ENCODE results near the gene FGGY. TPM values are rescaled to one million over a fixed set of nuclear protein-coding genes. Genes with fewer than 3 reads are reported as not detected.

The FGGY gene
- total and polyA plus RNA-seq, 7 experiments from 2014 or later = 2.5 to 15.2 (median 11.2) TPM

- H3K4me3 Mint-ChIP-seq = no peak overlapping the region
- ChIA-PET CTCF (no interaction called here), POLR2A (no interaction called here)
- intact Hi-C loops (cut with micrococcal nuclease) = no loop called here
- Histone ChIP-seq H3K4me3 (ENCODE audit: low read length) (no peak overlapping the region), H3K27me3 (ENCODE audit: control insufficient read depth in 2 of 2, insufficient read depth in 2 of 2, low read length in 2 of 2) (no peaks in the 10 kb centered on the region), H3K36me3 (ENCODE audit: control insufficient read depth in 2 of 3, insufficient read depth in 3 of 3, low read length in 3 of 3) (no peaks in the 10 kb centered on the region), H3K4me1 (ENCODE audit: control insufficient read depth in 2 of 2, insufficient read depth in 2 of 2, low read length in 2 of 2) (no peaks in the 10 kb centered on the region), H3K9me3 (ENCODE audit: control insufficient read depth in 2 of 3, low read length in 3 of 3) (no peaks in the 10 kb centered on the region), H3K27ac (ENCODE audit: low read depth, low read length) (no peak overlapping the region)
- no peaks in the 10 kb centered on the region for H3K27me3 Mint-ChIP-seq
- DNase-seq (no peak), ATAC-seq (no peak)
- no peak overlapping the region for H3K27ac Mint-ChIP-seq
- no peaks in the 10 kb centered on the region for H3K9me3 Mint-ChIP-seq
- H3K36me3 Mint-ChIP-seq = peaks cover 0 to 6% (median 3%) of the 10 kb centered on the region in 5 donors
- H3K4me1 Mint-ChIP-seq = peaks cover 0 to 7% (median 0%) of the 10 kb centered on the region in 7 donors
These were observed 381.1 kb downstream of the FGGY start for GRCh38 chr1:59678040-59678439.

- Histone ChIP-seq H3K9me3 (ENCODE audit: control insufficient read depth in 2 of 3, low read length in 3 of 3) (no peaks in the 10 kb centered on the region), H3K27me3 (ENCODE audit: control insufficient read depth in 2 of 2, insufficient read depth in 2 of 2, low read length in 2 of 2) (no peaks in the 10 kb centered on the region), H3K4me3 (ENCODE audit: low read length) (no peak overlapping the region), H3K36me3 (ENCODE audit: control insufficient read depth in 2 of 3, insufficient read depth in 3 of 3, low read length in 3 of 3) (no peaks in the 10 kb centered on the region), H3K27ac (ENCODE audit: low read depth, low read length) (no peak overlapping the region), H3K4me1 (ENCODE audit: control insufficient read depth in 2 of 2, insufficient read depth in 2 of 2, low read length in 2 of 2) (no peaks in the 10 kb centered on the region)
- no peak overlapping the region for H3K27ac Mint-ChIP-seq
- CTCF ChIA-PET = no interaction called here
- POLR2A ChIA-PET = no interaction called here
- no peak for DNase-seq
- H3K36me3 Mint-ChIP-seq = peaks cover 0 to 6% (median 3%) of the 10 kb centered on the region in 5 donors
- H3K4me3 Mint-ChIP-seq = no peak overlapping the region
- no peaks in the 10 kb centered on the region for H3K27me3 Mint-ChIP-seq
- H3K4me1 Mint-ChIP-seq = peaks cover 0 to 3% (median 0%) of the 10 kb centered on the region in 7 donors
- intact Hi-C loops (cut with micrococcal nuclease) = no loop called here
- no peaks in the 10 kb centered on the region for H3K9me3 Mint-ChIP-seq
- peak; percentile 68 for ATAC-seq
These were observed 381.8 kb downstream of the FGGY start for GRCh38 chr1:59678493-59679228.

DNA sequence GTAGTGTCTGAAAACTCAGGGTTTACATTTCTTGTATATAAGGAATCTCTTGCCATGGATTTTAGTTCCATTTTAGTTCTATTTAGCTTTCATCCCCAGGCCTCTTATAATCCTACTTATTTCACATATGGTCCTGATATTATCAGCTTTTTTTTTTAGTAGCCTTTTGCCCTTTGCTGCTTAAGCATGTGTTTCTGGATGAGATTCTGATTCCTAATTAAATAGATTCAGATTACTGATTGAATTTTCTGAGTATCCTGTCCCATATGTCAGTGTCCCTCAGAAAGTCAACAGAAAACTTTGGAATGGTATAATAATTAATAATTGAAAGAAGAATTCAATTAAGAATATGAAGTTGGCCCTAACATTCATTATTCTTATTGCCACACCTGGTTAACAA is 383.1 kb downstream of the FGGY start:
- ChIA-PET CTCF (no interaction called here), POLR2A (no interaction called here)
- Mint-ChIP-seq H3K4me1 (peaks cover 0 to 3% (median 0%) of the 10 kb centered on the region in 7 donors), H3K36me3 (peaks cover 0 to 3% (median 0%) of the 10 kb centered on the region in 5 donors), H3K9me3 (no peaks in the 10 kb centered on the region), H3K27me3 (no peaks in the 10 kb centered on the region), H3K27ac (no peak overlapping the region), H3K4me3 (no peak overlapping the region)
- Histone ChIP-seq H3K36me3 (ENCODE audit: control insufficient read depth in 2 of 3, insufficient read depth in 3 of 3, low read length in 3 of 3) (no peaks in the 10 kb centered on the region), H3K27me3 (ENCODE audit: control insufficient read depth in 2 of 2, insufficient read depth in 2 of 2, low read length in 2 of 2) (no peaks in the 10 kb centered on the region), H3K9me3 (ENCODE audit: control insufficient read depth in 2 of 3, low read length in 3 of 3) (no peaks in the 10 kb centered on the region), H3K4me1 (ENCODE audit: control insufficient read depth in 2 of 2, insufficient read depth in 2 of 2, low read length in 2 of 2) (no peaks in the 10 kb centered on the region), H3K4me3 (ENCODE audit: low read length) (no peak overlapping the region), H3K27ac (ENCODE audit: low read depth, low read length) (no peak overlapping the region)
- ATAC-seq = no peak
- no peak for DNase-seq
- intact Hi-C loops (cut with micrococcal nuclease) = no loop called here

DNA sequence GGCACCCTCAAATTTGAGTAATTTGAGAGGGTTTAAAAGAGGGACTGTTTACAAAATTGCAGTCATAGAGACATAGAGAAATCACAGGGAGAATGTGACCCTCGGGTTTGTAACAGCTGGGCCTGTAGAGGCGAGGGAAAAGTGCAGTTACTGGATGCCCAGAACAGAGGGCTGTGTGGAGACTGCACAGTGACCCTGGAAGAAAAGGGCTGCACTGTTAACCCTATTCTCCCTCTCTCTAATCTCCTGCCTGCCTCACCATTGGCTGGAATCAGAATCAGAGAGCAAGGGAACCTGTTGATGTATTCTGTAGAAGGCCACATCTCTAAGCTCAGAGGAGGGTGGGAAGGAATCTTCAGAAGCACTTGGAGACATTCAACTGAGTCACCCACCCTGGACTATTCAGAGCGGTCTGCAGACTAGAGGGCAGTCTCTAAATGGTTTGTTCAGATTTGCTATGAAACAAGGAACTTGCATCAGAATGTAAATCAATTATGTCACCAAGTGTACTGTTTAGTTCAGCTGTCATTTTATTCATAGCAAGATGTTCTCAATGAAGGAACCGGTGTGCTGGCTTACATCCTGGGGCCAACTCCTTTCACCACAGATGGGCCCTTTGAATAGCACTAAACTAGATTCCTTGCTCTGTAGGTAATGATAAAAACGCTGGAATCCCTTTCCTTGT is 385.6 kb downstream of the FGGY start:
- Histone ChIP-seq H3K4me1 (ENCODE audit: control insufficient read depth in 2 of 2, insufficient read depth in 2 of 2, low read length in 2 of 2) (no peaks in the 10 kb centered on the region), H3K27ac (ENCODE audit: low read depth, low read length) (no peak overlapping the region), H3K27me3 (ENCODE audit: control insufficient read depth in 2 of 2, insufficient read depth in 2 of 2, low read length in 2 of 2) (no peaks in the 10 kb centered on the region), H3K4me3 (ENCODE audit: low read length) (no peak overlapping the region), H3K9me3 (ENCODE audit: control insufficient read depth in 2 of 3, low read length in 3 of 3) (no peaks in the 10 kb centered on the region), H3K36me3 (ENCODE audit: control insufficient read depth in 2 of 3, insufficient read depth in 3 of 3, low read length in 3 of 3) (no peaks in the 10 kb centered on the region)
- intact Hi-C loops (cut with micrococcal nuclease) = no loop called here
- no peak overlapping the region for H3K4me3 Mint-ChIP-seq
- ATAC-seq (peak; percentile 62), DNase-seq (no peak)
- ChIA-PET POLR2A (no interaction called here), CTCF (no interaction called here)
- H3K27ac Mint-ChIP-seq = no peak overlapping the region
- H3K27me3 Mint-ChIP-seq = no peaks in the 10 kb centered on the region
- no peaks in the 10 kb centered on the region for H3K9me3 Mint-ChIP-seq
- peaks cover 0 to 3% (median 0%) of the 10 kb centered on the region in 7 donors for H3K4me1 Mint-ChIP-seq
- H3K36me3 Mint-ChIP-seq = peaks cover 0 to 3% (median 0%) of the 10 kb centered on the region in 5 donors

DNA sequence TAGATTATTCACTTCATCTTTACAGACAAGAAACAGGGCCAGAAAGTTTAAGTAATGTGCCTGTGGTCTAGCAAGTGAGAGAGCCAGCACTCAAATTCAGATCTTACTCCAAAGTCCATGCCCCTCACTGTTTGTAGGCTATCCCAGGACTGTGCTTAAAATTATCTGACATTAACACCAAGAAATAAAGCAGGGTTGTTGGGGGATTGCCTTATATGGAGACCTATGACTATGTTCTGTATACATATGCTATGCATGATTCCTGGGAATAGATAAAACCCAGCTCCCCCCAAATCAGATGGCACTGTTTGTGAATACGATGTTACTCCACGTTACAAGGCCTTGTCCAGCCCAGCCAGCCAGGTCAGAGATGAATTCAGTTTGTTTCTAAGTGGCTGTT is 386.3 kb downstream of the FGGY start:
- Mint-ChIP-seq H3K36me3 (peaks cover 0 to 3% (median 0%) of the 10 kb centered on the region in 5 donors), H3K27me3 (no peaks in the 10 kb centered on the region), H3K9me3 (no peaks in the 10 kb centered on the region), H3K27ac (peak overlapping the region in 1 of 9 donors; percentile 53), H3K4me3 (no peak overlapping the region), H3K4me1 (no peaks in the 10 kb centered on the region)
- H3K9me3 ChIP-seq (ENCODE audit: control insufficient read depth in 2 of 3, low read length in 3 of 3) = no peaks in the 10 kb centered on the region
- CTCF ChIA-PET = no interaction called here
- POLR2A ChIA-PET = no interaction called here
- intact Hi-C loops (cut with micrococcal nuclease) = no loop called here
- no peak overlapping the region for H3K4me3 ChIP-seq (ENCODE audit: low read length)
- no peak for ATAC-seq
- H3K27me3 ChIP-seq (ENCODE audit: control insufficient read depth in 2 of 2, insufficient read depth in 2 of 2, low read length in 2 of 2) = no peaks in the 10 kb centered on the region
- H3K27ac ChIP-seq (ENCODE audit: low read depth, low read length) = no peak overlapping the region
- no peaks in the 10 kb centered on the region for H3K4me1 ChIP-seq (ENCODE audit: control insufficient read depth in 2 of 2, insufficient read depth in 2 of 2, low read length in 2 of 2)
- H3K36me3 ChIP-seq (ENCODE audit: control insufficient read depth in 2 of 3, insufficient read depth in 3 of 3, low read length in 3 of 3) = no peaks in the 10 kb centered on the region
- DNase-seq = no peak

DNA sequence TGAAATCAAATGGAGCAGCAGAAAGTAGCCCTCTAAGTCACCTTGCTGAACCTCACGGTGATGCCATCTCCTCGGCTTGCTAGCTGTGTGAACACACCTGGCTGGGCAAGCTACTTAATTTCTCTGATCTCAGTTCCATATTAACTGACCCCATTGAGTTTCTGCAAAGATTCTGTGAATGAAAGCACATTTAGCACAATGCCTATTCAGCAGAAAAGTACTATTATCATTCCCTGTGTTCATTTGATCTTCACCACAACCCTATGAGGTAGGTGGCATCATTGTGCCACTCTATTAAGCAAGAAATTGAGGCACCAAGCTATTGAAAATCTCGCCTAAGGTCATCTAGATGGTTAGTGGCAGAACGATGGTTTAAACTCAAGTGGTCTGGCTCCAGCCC is 387.8 kb downstream of the FGGY start:
- ChIA-PET CTCF (no interaction called here), POLR2A (no interaction called here)
- Mint-ChIP-seq H3K36me3 (no peaks in the 10 kb centered on the region), H3K27ac (no peak overlapping the region), H3K27me3 (no peaks in the 10 kb centered on the region), H3K9me3 (no peaks in the 10 kb centered on the region), H3K4me1 (no peaks in the 10 kb centered on the region), H3K4me3 (no peak overlapping the region)
- Histone ChIP-seq H3K9me3 (ENCODE audit: control insufficient read depth in 2 of 3, low read length in 3 of 3) (no peaks in the 10 kb centered on the region), H3K36me3 (ENCODE audit: control insufficient read depth in 2 of 3, insufficient read depth in 3 of 3, low read length in 3 of 3) (no peaks in the 10 kb centered on the region), H3K27ac (ENCODE audit: low read depth, low read length) (no peak overlapping the region), H3K27me3 (ENCODE audit: control insufficient read depth in 2 of 2, insufficient read depth in 2 of 2, low read length in 2 of 2) (no peaks in the 10 kb centered on the region), H3K4me1 (ENCODE audit: control insufficient read depth in 2 of 2, insufficient read depth in 2 of 2, low read length in 2 of 2) (no peaks in the 10 kb centered on the region), H3K4me3 (ENCODE audit: low read length) (no peak overlapping the region)
- ATAC-seq (no peak), DNase-seq (no peak)
- intact Hi-C loops (cut with micrococcal nuclease) = no loop called here

DNA sequence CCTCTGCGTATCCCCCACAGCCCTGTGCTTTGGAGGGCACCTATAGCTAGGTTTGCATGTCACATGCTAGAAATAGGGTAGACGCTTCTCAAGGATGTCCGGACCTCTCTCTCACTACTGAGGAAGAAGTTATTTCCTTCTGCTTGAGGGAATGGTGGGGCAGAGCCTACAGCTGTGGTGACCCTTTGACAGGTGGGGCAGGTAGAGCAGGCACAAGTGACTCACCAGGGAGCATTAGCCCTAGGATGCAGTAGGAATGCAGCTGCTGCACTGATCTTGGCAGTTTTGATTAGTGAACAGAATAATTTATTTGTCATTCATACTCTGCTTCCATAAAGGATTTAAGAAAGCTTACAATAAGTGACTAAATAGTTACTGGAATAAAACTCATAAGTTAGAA is 388.2 kb downstream of the FGGY start:
- H3K9me3 Mint-ChIP-seq = no peaks in the 10 kb centered on the region
- no peaks in the 10 kb centered on the region for H3K4me1 Mint-ChIP-seq
- no peaks in the 10 kb centered on the region for H3K9me3 ChIP-seq (ENCODE audit: control insufficient read depth in 2 of 3, low read length in 3 of 3)
- ATAC-seq = no peak
- no peaks in the 10 kb centered on the region for H3K36me3 ChIP-seq (ENCODE audit: control insufficient read depth in 2 of 3, insufficient read depth in 3 of 3, low read length in 3 of 3)
- H3K27me3 Mint-ChIP-seq = no peaks in the 10 kb centered on the region
- no peak overlapping the region for H3K27ac ChIP-seq (ENCODE audit: low read depth, low read length)
- intact Hi-C loops (cut with micrococcal nuclease) = no loop called here
- H3K27me3 ChIP-seq (ENCODE audit: control insufficient read depth in 2 of 2, insufficient read depth in 2 of 2, low read length in 2 of 2) = no peaks in the 10 kb centered on the region
- ChIA-PET POLR2A (no interaction called here), CTCF (no interaction called here)
- no peak for DNase-seq
- H3K4me3 ChIP-seq (ENCODE audit: low read length) = no peak overlapping the region
- no peaks in the 10 kb centered on the region for H3K4me1 ChIP-seq (ENCODE audit: control insufficient read depth in 2 of 2, insufficient read depth in 2 of 2, low read length in 2 of 2)
- H3K27ac Mint-ChIP-seq = no peak overlapping the region
- no peak overlapping the region for H3K4me3 Mint-ChIP-seq
- no peaks in the 10 kb centered on the region for H3K36me3 Mint-ChIP-seq
